IPS-NIHi11 (cell line): ENCODE data around the gene GSTP1.
"Not testable (repeated sequence)": the region's sequence is repeated elsewhere in the genome, so short reads cannot be mapped to it uniquely, and the experiment has no call there.

Experiments
- DNase-seq: peaks from one replicate; pipeline ENCODE4 v3.0.0; 2012; ENCODE audit warnings: mixed read lengths, low spot score

The GSTP1 gene

DNA sequence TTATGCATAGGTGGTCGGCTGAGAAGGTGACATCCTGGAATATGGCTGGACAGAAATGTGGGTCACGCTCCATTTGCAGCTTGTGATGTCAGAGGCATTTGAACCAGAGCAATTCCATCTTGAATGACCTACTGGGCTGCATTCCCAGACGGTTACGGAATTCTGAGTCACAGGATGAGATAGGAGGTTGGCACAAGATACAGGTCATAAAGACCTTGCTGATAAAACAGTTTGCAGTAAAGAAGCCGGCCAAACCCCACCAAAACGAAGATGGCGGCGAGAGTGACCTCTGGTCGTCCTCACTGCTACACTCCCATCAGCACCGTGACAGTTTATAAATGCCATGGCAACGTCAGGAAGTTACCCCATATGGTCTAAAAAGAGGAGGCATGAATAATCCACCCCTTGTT is 19.9 kb upstream of the GSTP1 start:
- DNase-seq, result not testable (repeated sequence)

DNA sequence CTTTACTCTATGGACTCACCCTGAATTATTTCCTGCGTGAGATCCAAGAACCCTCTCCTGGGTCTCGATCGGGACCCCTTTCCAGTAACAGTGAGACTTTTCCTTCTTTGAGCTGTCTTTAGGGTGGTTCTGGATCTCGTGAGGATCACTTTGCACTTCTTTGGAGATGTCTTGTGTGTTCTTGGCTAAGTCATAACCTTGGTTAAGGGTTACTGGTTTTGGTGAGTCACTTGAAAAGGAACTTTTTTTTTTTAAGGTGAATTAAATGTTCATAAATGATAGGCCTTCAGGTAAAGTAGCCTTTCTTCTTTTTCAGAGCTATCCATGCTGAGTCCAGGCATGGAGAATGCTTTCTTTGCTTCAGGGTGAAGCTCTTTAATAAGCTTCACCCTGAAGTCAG is 19.4 kb upstream of the GSTP1 start:
- DNase-seq, result peak; percentile 1

DNA sequence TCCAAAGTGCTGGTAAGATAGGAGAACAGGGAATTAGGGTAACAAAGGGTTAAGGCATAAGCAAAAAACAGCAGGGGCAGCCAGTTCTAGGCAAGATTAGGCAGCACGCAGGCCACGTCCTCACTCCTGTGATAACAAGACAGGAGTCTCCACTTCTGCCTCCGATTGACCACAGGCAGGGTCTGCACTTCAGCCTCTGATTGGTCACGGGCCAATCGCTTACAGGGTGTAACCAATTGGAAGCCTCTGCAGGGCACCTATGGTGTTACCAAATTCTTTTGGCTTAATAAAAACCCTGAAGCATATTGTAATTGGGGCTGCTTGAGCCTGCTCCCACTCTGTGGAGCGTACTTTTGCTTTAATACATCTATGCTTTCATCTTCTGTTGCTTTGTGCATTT is 12.2 kb upstream of the GSTP1 start:
- DNase-seq, result peak; percentile 0

DNA sequence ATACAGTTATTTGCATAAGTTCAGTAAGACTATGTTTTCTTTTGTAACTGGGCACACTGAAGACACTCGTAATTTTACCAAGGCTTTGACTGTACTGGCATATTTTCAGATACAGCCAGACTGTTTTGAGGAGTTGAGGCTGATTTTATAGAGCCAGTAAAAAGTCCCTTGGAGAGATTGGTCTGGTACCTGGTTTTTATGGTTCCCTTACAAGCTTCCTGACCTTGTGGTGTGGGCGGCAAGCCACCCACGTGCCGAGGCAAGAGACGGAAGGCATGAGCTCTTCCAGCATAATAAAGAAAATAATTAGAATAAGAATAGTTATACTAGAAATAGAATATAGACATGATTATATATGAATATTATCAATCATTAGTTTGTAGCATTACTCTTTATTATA is 11.3 kb upstream of the GSTP1 start:
- DNase-seq, result no peak

DNA sequence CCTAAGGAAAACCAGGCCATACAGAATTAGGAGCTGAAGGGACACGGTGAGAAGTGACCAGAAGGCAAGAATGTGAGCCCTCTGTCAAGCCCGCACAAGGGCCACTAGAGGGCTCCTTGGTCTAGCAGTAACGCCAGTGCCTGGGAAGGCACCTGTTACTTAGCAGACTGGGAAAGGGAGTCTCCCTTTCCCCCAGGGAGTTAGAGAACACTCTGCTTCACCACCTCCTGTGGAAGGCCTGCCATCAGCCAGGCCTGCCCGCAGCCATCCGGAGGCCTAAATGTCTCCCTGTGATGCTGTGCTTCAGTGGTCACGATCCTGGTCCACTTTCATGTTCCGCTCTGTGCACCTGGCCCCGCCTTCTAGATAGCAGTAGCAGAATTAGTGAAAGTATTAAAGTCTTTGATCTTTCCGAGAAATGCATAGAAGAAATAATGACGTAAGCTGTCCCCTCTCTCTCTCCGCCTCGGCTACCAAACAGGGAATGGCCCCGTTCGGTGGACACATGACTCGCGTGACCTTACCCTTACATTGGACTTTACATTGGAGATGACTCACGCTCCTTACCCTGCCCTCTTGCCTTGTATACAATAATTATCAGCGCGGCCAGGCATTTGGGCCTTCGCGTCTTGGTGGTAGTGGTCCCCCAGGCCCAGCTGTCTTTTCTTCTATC is 10.7 kb upstream of the GSTP1 start:
- peak; percentile 43 for DNase-seq

DNA sequence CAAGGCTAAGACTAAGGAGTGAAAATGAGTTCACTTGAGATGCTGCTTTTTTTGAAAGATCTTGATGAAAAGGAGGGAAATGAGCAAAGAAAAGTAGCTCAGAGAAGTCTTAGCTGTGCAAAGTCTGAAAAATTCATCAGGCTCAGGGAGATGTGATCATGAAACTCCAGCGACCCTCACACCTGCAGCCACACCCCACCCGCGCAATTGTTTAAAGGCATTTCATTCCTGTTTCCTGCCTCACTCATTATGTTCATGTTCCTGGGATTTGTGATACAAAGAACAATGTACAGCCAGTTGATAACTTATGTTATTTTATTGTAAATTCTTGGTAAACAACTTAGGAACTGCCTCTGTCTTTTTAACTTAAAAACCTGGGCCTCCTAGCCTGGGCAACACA is 8.7 kb upstream of the GSTP1 start:
- DNase-seq, result no peak

DNA sequence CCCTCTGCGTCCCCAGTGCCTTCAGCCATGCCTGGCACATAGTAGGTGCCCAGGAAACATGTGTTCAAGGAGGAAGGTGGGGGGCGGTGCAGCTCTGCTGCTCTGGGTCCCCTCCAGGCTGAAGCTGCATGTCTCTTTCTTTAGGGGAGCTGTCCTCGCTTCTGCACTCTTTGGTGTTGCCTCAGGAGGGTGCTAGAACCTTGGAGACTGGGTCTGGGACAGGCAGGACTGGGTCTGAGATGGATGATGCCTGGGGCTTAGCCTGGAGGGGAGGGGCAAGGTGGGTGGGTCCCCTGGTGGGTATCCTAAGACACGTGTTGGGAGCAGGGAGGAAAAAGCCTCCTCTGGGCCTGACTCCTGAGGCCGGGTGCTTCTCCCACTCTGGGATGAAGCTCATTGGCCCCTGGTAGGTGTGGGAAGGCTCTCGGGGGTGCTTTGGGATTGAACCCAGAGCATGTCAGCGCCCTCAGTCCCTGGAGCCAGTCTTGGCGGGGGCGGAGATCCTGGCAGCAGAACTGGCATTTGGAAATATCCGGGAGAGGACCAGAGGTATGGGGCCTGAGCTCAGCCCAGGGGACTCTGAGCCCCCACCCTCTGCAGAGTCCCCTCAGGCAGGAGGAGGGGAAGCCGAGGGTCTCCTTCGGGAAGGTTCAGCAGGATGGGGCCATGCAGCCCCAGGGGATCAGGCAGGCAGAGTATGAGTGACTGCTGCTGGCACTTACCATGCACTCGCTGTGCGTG is 6.7 kb upstream of the GSTP1 start:
- peak; percentile 31 for DNase-seq

DNA sequence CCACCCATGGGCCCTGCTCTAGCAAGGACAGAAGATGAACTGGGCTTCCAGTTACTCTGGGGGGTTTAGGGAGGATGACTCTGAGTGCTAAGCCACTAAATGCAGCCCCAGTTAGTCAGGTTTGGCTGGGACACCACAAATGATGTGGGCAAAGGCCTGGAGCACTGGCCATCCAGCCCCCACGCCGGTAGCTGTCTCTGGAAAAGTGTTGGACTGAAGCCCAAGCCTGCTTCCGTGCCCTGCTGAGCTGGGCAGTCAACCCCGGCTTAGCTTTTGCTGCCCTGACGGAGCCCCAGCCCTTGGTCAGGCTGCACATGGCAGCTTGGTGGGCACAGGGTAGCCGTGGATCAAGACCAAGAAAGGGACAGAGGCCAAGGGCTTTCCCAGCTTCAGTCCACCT is 5.7 kb upstream of the GSTP1 start:
- DNase-seq, result peak; percentile 1

DNA sequence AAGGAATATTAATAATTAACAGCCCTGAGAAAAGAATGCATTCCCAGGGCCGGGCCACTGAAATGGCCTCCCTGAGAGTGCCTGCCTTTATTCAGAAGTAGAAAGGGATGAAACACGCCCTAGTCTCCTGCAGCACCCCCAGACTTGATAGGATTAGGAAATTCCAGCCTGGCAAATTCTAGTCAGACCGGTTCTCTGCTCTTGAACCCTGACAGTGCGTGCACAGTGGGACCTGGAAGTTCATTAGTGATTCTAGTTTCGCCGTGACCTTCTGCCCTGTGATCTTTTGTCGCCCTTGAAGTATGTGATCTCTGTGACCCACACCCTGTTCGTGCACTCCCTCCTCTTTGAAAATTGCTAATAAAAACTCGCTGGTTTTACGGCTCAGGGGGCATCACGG is 2.1 kb upstream of the GSTP1 start:
- DNase-seq, result no peak

DNA sequence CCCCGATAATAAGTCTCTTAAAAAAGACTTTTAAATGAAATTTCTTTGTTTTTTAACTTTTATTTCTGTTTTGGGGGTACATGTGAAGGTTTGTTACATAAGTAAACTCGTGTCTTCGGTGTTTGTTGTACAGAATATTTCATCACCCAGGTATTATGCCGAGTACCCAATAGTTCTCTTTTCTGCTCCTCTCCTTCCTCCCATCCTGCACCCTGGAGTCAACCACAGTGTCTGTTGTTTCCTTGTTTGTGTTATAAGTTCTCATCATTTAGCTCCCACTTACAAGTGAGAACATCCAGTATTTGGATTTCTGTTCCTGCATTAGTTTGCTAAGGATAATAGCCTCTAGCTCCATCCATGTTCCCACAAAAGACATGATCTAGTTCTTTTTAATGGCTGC is 1.6 kb upstream of the GSTP1 start:
- no peak for DNase-seq

DNA sequence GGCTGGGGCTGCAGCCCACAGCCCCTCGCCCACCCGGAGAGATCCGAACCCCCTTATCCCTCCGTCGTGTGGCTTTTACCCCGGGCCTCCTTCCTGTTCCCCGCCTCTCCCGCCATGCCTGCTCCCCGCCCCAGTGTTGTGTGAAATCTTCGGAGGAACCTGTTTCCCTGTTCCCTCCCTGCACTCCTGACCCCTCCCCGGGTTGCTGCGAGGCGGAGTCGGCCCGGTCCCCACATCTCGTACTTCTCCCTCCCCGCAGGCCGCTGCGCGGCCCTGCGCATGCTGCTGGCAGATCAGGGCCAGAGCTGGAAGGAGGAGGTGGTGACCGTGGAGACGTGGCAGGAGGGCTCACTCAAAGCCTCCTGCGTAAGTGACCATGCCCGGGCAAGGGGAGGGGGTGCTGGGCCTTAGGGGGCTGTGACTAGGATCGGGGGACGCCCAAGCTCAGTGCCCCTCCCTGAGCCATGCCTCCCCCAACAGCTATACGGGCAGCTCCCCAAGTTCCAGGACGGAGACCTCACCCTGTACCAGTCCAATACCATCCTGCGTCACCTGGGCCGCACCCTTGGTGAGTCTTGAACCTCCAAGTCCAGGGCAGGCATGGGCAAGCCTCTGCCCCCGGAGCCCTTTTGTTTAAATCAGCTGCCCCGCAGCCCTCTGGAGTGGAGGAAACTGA is 731 bp downstream of the GSTP1 start:
- peak; percentile 57 for DNase-seq

DNA sequence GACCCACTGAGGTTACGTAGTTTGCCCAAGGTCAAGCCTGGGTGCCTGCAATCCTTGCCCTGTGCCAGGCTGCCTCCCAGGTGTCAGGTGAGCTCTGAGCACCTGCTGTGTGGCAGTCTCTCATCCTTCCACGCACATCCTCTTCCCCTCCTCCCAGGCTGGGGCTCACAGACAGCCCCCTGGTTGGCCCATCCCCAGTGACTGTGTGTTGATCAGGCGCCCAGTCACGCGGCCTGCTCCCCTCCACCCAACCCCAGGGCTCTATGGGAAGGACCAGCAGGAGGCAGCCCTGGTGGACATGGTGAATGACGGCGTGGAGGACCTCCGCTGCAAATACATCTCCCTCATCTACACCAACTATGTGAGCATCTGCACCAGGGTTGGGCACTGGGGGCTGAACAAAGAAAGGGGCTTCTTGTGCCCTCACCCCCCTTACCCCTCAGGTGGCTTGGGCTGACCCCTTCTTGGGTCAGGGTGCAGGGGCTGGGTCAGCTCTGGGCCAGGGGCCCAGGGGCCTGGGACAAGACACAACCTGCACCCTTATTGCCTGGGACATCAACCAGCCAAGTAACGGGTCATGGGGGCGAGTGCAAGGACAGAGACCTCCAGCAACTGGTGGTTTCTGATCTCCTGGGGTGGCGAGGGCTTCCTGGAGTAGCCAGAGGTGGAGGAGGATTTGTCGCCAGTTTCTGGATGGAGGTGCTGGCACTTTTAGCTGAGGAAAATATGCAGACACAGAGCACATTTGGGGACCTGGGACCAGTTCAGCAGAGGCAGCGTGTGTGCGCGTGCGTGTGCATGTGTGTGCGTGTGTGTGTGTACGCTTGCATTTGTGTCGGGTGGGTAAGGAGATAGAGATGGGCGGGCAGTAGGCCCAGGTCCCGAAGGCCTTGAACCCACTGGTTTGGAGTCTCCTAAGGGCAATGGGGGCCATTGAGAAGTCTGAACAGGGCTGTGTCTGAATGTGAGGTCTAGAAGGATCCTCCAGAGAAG is 1.6 kb downstream of the GSTP1 start:
- no peak for DNase-seq

DNA sequence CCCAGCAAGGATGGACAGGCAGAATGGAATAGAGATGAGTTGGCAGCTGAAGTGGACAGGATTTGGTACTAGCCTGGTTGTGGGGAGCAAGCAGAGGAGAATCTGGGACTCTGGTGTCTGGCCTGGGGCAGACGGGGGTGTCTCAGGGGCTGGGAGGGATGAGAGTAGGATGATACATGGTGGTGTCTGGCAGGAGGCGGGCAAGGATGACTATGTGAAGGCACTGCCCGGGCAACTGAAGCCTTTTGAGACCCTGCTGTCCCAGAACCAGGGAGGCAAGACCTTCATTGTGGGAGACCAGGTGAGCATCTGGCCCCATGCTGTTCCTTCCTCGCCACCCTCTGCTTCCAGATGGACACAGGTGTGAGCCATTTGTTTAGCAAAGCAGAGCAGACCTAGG is 2.3 kb downstream of the GSTP1 start:
- DNase-seq, result no peak

DNA sequence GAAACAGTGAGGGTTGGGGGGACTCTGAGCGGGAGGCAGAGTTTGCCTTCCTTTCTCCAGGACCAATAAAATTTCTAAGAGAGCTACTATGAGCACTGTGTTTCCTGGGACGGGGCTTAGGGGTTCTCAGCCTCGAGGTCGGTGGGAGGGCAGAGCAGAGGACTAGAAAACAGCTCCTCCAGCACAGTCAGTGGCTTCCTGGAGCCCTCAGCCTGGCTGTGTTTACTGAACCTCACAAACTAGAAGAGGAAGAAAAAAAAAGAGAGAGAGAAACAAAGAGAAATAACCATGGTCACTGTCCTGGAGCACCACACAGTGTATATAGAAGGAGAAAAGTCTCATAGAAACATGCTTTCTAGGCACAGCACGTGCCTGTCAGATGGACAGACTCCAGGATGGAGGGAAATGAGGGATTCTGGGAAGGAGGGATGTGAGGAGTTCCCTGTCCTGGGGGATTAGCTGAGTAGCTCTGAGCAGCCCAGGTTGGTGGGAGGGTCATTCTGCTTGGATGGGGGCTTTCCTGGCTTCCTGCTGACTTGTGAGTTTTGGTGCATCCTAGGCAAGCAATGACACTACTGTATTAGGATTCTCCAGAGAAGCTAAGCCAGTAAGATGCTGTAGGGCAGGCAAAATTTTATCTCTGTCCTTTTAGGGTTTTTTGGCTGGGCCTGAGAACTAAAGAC is 3.1 kb downstream of the GSTP1 start:
- no peak for DNase-seq

DNA sequence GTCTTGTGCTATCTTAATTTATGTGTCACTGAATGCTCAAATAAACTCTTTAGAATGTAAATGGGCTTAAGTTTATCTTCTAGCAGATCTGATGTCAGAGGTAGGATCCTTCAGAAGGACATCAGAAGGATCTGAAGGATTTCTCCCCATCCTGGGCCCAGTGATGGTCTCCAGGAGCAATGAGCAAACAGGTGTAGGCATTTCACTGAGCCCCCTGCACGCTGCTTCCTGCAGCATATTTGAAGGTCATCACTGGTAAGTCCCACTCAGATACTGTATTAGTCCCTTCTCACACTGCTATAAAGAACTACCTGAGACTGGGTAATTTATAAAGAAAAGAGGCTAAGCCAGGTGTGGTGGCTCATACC is 4.5 kb downstream of the GSTP1 start:
- no peak for DNase-seq

DNA sequence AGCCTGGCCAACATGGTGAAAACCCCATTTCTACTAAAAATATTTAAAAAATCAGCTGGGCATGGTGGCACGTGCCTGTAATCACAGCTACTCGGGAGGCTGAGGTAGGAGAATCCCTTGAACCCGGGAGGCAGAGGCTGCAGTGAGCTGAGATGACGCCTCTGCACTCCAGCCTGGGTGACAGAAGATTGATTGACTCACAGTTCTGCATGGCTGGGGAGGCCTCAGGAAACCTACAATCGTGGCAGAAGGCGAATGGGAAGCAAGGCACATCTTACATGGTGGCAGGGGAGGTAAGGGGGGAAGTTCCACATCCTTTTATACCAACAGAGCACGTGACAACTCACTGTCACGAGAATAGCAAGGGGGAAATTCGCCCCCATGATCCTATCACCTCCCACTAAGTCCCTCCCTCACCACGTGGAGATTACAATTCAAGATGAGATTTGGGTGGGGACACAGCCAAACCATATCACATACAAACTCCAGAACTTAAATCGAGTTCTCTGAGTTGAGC is 5.3 kb downstream of the GSTP1 start:
- not testable (repeated sequence) for DNase-seq

DNA sequence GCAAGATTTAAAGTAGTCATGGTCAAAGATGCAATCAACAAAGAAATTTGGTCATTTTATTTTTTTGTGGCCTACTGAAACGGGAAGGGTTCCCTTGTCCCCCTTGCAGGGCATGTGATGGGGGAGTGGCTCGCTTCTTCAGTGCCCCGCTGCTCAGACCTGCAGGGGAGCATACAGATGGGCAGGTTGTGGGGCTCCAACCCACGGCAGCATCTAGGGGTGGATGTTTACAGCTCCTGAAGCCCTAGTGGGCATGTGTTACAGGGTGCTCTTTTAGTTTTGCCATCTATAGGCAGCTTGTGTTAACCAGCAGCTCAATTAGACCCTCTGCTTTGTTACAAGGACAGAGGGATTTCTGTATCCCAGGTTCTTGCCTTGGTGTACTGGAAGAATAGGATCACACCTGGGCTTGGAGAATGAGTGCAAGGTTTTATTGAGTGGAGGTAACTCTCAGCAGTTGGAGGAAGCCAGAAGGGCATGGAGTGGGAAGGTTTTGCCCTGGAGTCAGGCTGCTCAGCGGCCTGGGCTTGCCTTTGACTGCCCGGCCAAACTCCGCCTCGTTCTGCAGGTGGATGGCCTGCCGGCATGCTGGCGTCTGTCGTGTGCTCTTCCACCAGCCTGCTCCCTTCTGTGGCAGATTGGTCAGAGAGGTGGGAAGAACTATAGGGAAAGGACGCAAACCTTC is 9.4 kb downstream of the GSTP1 start:
- no peak for DNase-seq

DNA sequence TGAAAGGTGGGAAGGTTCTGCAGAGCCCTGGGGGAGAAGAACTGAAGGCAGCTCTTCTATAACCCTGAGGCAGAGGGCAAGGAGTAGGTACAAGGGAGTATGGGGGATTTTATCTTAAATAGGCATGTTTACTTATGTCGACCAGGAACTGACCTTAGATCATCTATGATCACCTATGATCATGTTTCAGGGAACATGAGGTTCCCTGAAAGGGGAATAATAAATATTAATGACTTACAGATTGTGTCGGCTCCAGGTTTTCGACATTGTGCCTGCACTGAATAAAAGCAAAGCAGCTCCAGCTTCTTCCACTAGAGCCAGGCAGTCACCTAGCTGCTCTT is 9.9 kb downstream of the GSTP1 start:
- DNase-seq, result no peak

DNA sequence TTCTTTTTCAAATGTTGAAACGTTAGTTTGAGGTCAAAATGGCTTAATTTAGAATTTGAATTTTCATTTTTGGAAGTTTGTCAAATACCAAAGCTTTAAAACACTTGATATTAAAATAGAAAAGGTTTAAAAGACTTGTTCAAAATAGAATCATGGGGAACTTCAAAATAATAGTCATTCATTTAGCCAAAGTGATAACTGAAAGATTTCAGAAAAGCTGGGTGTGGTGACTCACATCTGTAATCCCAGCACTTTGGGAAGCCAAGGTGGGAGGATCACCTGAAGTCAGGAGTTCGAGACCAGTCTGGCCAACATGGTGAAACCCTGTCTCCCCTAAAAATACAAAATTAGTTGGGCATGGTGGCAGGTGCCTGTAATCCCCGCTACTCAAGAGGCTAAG is 10.9 kb downstream of the GSTP1 start:
- DNase-seq, result no peak

DNA sequence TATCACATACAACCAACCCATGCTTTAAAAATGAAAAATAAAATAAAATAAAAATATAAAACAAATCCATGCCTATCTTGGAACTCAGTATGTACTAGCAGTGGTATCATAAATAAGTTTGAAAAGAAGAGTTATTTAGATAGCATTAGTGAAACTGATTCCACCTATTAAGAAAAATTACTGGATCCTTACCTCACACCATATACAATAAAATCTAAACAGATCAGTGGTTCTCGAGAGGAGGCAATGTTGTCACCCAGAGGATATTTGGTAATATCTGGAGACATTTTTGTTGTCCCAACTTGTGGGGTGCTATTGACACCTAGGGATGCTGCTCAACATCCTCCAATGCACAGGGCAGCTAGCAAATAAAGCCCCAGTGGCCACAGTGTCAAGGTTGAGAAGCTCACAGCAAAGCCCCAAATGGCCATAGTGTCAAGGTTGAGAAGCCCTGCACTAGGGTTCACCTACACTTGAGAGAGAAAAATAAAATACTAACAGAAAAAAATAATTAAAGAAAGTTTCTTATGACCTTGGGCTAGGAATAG is 13.2 kb downstream of the GSTP1 start:
- DNase-seq, result no peak

DNA sequence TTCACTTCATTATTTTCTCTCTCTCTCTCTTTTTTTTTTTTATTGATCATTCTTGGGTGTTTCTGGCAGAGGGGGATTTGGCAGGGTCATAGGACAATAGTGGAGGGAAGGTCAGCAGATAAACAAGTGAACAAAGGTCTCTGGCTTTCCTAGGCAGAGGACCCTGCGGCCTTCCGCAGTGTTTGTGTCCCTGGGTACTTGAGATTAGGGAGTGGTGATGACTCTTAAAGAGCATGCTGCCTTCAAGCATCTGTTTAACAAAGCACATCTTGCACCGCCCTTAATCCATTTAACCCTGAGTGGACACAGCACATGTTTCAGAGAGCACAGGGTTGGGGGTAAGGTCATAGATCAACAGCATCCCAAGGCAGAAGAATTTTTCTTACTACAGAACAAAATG is 13.8 kb downstream of the GSTP1 start:
- not testable (repeated sequence) for DNase-seq
